ENCODE results near the gene PLEKHG7.
"Not testable (repeated sequence)": the region's sequence is repeated elsewhere in the genome, so short reads cannot be mapped to it uniquely, and the experiment has no call there.

PLEKHG7 gene

DNA sequence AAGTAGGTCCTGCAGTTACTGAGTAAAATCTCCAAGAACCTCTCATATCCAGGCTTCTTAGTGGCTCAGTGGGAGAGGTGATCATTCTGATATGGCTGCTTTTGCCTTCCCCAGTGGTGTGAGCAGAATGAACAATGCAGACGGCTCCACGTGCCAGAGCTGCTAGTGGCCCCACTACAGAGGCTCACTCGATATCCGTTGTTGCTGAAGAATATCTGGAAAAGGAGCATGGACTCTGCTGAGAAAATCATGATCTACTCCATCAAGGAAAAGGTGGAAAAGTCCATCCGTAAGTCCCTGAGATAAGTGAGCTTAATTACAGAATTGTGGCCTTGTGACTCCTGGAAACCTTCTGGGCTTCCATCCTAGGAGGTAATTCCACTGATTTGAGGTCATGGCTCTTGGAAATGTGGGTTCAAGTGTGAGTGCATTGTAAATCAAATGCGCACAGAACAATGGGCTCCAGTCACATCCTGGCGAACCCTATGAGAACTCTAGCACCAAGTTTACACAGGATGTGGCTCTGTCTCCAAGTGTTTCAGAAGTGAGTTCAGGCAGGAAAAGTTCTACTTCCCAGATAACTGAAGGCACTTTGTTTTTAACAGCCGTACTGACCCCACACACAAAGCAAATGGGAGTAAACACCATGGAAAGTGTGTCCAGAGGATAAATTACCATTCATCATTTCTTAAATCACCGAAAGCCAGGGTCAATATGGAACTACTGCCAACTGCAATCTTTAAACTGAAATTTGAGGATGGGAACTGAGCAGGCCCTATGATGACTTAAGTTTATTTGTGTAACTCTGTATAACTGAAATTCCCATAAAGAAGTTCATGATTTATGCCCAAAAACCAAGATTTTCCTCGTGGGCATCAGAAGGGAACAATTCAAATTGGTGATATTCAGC lies 51.4 kb downstream of the PLEKHG7 start:
- no peak for DNase-seq

- DNase-seq: no peak
Measured at GRCh38 chr12:92756898-92757596, 54.3 kb downstream of the PLEKHG7 start.

DNA sequence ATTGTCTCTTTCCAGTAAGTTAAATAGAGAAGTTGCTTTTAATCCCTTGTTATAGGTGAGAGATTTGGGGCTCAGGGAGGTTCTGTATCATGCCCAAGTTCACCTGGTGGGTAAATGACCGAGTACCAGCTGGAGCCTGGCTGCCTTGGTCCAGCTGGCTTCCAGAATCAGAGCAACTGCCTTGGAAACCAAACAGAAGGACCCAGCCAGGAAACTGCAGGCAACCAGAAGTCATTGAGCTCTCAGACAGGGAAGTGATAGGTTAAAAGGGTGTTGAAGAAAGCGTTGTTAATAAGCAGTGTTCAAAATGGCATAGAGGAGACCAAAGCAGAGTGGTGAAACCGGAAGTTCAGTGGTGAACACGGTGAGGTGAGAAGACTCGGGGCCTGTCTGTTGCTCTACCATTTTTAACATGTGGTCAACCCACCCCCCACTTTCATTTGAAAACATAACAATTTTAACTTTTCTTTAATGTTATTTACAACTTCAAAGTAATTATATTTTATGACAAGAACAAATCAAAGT lies 54.9 kb downstream of the PLEKHG7 start:
- DNase-seq: no peak

- no peak for DNase-seq
Measured at GRCh38 chr12:92759634-92760268, 57.0 kb downstream of the PLEKHG7 start.

GRCh38 chr12:92762773-92763172 lies 60.0 kb downstream of the PLEKHG7 start:
- no peak for DNase-seq

- DNase-seq: no peak
Measured at GRCh38 chr12:92764831-92765230, 62.0 kb downstream of the PLEKHG7 start.

DNA sequence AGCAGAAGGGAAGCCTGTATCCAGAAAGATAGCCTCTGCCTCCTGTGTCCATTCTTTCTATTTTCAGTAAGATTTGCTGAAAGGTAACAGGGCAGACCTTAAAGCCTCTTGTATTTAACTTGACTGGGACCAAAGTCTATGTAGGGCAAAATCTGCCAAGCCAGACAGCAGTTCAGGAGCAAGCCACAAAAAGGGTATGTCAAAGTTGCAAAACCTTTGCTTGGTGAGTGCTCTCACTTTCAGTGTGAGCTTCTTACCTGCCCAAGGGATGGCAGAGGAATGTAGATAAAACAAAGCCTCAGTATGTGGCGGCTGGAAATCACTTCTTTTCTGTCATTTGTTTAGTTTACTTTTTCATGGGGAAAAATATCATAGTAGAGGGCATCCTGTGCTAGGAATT lies 63.1 kb downstream of the PLEKHG7 start:
- DNase-seq: no peak

- DNase-seq: no peak
Measured at GRCh38 chr12:92769124-92769901, 66.5 kb downstream of the PLEKHG7 start.

GRCh38 chr12:92771001-92771400 lies 68.2 kb downstream of the PLEKHG7 start:
- DNase-seq: no peak

GRCh38 chr12:92775416-92775815 lies 72.6 kb downstream of the PLEKHG7 start:
- DNase-seq: no peak

DNA sequence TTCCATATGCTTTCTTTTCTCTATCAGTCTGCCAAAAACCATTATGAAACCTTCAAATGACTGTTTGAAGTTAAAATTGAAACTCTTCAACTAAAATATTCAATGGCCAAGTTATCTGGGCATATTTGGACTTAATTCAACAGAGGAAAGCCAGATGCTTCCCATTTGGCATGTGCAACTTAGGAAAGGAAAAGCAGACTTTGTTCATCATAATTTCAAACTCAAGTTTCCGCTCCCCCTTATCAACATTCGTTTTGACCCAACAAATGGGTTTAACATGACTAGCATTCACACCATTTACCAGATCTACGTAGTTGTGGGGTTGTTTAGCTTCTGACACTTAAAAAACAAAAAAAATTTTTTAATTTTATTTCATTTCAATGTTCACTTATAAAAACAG lies 75.7 kb downstream of the PLEKHG7 start:
- no peak for DNase-seq

DNA sequence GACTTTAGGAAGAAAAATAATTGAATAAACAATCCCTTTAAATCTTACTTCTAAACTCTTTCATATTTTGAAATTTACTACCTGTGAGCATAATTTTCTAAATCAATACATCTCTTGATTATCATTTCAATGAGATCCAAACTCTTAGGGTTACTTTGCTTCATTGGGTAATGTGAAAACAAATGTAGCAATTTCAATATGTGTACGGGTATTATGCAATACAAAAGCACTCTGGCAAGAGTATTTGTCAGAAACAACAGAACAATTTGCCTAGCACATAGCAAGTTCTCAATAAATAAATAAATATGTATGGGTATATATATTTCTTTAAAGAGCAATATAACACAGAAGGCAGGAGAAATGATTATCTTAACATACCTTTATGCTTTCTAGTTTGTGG lies 77.1 kb downstream of the PLEKHG7 start:
- no peak for DNase-seq

DNA sequence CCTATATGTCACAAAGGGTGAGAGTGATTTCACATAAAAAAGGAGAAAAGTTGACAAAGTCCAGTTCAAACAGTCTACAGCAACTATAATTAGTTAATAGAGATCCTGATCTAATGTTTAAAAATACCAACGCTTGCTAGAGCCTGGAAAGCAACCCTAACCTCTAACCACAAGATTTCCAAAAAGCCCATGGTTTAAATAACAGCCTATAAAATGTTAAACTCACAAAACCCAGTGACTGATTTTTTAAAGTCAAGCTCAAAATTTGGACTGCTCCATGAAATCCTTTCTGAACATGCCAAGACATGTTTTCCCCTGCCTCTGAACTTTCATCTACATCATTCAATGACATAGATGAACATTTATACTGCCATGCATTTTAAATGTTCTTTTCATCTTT lies 81.6 kb downstream of the PLEKHG7 start:
- no peak for DNase-seq

DNA sequence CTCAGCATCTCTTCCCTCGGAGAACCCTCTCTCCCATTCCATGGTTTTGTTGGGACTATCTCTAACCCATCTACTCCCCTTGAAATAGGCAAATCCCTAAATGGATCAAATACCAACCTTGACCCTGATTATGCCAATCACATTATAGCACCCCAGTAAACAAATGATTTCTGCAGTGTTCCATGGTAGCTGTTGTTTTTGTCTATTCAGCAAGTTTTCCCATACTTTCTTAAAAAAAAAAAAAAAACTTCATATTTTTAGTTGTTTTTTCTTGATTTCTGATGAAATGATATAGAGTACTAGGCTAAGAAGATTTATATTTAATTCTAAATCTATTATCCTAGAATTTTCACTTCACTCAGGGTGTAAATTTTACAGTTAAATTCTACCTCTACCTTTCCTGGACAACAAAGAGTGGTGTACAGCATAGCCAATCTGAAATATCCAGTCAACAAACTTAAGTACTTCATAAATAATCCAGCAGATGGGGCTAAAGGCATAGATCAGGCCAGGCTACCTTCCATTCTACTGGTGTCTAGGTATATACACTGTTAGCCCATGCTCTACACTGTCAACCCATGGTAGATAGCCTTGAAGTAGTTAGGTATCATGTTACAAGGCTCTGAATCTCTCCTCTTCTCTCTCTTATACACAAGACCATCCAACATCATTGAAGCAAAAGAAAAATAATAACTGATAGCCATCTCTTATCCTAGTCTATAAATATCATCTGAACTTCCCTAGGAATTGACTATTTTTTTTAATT lies 82.2 kb downstream of the PLEKHG7 start:
- peak; percentile 54 for DNase-seq

DNA sequence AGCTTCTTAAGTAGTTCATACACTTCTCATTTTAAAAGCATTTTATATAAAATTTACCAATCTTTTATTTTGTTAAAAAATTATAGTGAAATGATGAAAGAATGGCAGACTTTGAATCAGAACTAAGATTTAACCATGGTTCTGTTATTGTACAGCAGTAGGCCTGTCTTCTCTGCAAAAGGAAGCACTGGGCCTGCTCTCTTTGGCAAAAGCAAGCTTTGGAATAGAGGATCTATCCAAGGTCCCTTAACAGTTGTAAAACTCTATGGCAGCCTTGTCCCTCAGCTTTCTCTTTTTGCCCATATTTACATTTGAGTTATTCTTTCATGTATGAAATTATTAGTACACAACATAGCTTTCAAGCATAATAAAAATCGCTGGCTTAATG lies 82.8 kb downstream of the PLEKHG7 start:
- no peak for DNase-seq

GRCh38 chr12:92786045-92786444 lies 83.3 kb downstream of the PLEKHG7 start:
- no peak for DNase-seq

- DNase-seq: not testable (repeated sequence)
Measured at GRCh38 chr12:92794356-92794755, 91.6 kb downstream of the PLEKHG7 start.

- no peak for DNase-seq
Measured at GRCh38 chr12:92794814-92795213, 92.0 kb downstream of the PLEKHG7 start.

DNA sequence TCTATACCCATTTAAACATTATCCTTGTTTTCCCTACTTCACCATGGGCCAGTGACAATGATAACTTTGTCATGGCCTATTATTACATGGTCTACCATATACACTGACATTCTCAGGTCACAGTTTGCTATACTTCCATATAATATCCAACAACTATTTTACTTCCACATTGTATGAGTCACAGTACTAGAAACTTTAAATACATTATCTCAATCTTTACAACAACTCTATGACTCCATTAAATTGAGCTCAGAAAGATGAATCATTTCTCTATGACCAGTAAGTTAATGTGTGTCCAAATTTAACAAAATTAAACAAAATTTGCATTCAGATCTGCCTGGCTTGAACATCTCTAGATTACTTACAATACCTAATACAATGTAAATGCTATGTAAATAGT lies 93.9 kb downstream of the PLEKHG7 start:
- DNase-seq: no peak

DNA sequence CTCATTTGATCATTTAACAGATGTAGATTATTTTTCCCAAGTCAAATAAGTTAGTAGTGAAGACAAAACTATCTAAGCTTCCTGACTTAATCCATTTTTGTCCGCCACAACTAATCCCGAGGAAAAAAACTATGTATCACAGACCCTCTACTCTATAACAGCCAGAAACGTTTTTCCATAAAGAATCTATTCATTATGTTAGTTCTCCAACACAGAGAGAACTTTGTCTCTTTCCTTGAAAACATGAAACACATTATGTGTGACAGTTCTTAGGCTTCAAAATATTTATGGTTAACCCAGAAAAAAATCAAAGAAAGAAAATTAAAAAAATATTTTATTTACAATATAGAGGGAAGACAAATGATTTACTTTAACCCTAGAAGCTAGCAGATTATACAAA lies 100.1 kb downstream of the PLEKHG7 start:
- no peak for DNase-seq

DNA sequence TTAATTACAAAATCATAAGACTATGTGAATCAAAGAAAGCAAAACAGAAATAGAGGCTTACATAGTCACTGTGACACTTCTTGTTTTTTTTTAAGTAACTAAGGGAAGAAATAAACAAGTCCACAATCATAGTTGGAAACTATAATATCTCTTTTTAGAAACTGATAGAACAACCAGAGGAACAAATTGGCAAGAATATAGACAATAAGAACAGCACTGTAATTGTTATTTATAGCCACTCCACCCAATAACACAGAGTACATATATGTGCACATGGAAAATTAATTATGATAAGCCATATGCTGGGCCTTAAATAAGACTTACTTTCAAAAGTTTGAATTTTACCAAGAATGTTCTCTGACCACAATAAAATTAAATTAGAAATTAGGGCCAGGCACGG lies 101.1 kb downstream of the PLEKHG7 start:
- DNase-seq: no peak

DNA sequence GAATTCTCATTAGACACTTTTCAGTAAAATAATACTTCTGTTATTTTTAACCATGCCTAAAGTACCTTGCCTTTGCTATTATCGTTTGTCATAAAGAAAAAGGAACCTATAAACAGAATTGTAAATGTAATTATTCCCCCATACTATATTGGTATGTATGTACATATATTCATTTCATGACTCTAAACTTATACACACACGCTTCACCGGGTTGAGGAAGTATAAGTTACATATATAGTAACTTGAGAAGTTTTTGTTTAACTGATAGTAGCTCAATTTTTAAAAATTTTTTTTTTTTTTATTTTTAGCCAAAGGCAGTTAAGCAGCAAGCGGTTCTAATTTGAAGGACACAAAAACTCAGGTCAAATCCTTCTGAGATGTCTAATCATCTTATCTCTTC lies 107.6 kb downstream of the PLEKHG7 start:
- DNase-seq: no peak

All from NCI-H1694 (cell line).